Left lung (tissue), 10 donors: ENCODE data around the gene NDUFS7. TPM values are rescaled to one million over a fixed set of nuclear protein-coding genes. Genes with fewer than 3 reads are reported as not detected.

Experiments
- ATAC-seq: fragments of 200-7000 bp; cut with Tn5 transposase; one replicate; pipeline ENCODE4 v1.9.1; 2020; ENCODE audit warnings: moderate library complexity
- DNase-seq, 4 donors: peaks; one replicate each; pipeline ENCODE4 v3.0.0-alpha.2; 2013 to 2020
- H3K27ac ChIP-seq, 2 donors: fragments of 200-600 bp; sonication (generic) in 1 of 2; one replicate each; pipeline versions ENCODE4 v1.5.0 to v1.8.0; 2020 to 2021
- H3K27me3 ChIP-seq, 2 donors: fragments of 200-600 bp; sonication (generic) in 1 of 2; one replicate each; pipeline versions ENCODE4 v1.5.0 to v1.8.0; 2020 to 2021
- H3K36me3 ChIP-seq, 2 donors: fragments of 200-600 bp; sonication (generic) in 1 of 2; one replicate each; pipeline versions ENCODE4 v1.5.0 to v1.8.0; 2020 to 2021
- H3K4me1 ChIP-seq, 2 donors: fragments of 200-600 bp; one replicate each; pipeline ENCODE4 v1.8.0; 2021
- H3K4me3 ChIP-seq, 2 donors: fragments of 200-600 bp; sonication (generic) in 1 of 2; one replicate each; pipeline versions ENCODE4 v1.5.0 to v1.8.0; 2020 to 2021; ENCODE audit warnings: mild to moderate bottlenecking in 1 of 2
- H3K9me3 ChIP-seq, 2 donors: fragments of 200-600 bp; sonication (generic) in 1 of 2; one replicate each; pipeline versions ENCODE4 v1.5.0 to v1.8.0; 2020 to 2021
- intact Hi-C, 2 donors: fragments of 100-400 bp; cut with DNase I; formaldehyde crosslinking; loops; one replicate each; pipeline versions ENCODE4 v1.11.2 to v1.14.2; 2022
- polyA plus RNA-seq, 6 donors: library from polyadenylated mRNA; unstranded; fragments of 120-200 nt; gene quantifications; one replicate each; pipeline ENCODE4 v1.2.1, GENCODE V29; 2013; ENCODE audit not compliant: insufficient read length in 6 of 6
- total RNA-seq, 2 donors: library from RNA; stranded (reverse); fragmentation: NEBNext Ultra II Directional; extraction: Animal tissue kit (Norgen Biotek cat#: 25700); gene quantifications; one replicate each; pipeline ENCODE4 v1.2.1, GENCODE V29; 2021
- TF ChIP-seq, protein P1 (sequence below), 2 donors: fragments of 200-600 bp; sonication (generic) in 1 of 2; IDR thresholded peaks; one replicate each; pipeline versions ENCODE4 v1.5.0 to v1.8.0; 2021; ENCODE audit warnings: antibody characterized with exemption in 2 of 2
- donor health status: DM: no; HTN: yes; CAD: no.
- donor health status: DM: no; HTN: no; CAD: no.

Gene NDUFS7
- total and polyA plus RNA-seq, 8 donors: 30.3 to 85.4 (median 42.0) TPM

GRCh38 chr19:1377965-1378785 lies 5.5 kb upstream of the NDUFS7 start:
- H3K27ac ChIP-seq: no peak overlapping the region
- intact Hi-C loops: no loop called here
- ATAC-seq (no peak), DNase-seq (peak in 1 of 4 donors; percentile 73)
- H3K36me3 ChIP-seq: peaks cover 0 to 34% of the 10 kb centered on the region in 2 donors
- H3K4me1 ChIP-seq: peaks cover 0 to 2% of the 10 kb centered on the region in 2 donors
- H3K9me3 ChIP-seq: no peaks in the 10 kb centered on the region
- TF ChIP-seq, protein P1, sequence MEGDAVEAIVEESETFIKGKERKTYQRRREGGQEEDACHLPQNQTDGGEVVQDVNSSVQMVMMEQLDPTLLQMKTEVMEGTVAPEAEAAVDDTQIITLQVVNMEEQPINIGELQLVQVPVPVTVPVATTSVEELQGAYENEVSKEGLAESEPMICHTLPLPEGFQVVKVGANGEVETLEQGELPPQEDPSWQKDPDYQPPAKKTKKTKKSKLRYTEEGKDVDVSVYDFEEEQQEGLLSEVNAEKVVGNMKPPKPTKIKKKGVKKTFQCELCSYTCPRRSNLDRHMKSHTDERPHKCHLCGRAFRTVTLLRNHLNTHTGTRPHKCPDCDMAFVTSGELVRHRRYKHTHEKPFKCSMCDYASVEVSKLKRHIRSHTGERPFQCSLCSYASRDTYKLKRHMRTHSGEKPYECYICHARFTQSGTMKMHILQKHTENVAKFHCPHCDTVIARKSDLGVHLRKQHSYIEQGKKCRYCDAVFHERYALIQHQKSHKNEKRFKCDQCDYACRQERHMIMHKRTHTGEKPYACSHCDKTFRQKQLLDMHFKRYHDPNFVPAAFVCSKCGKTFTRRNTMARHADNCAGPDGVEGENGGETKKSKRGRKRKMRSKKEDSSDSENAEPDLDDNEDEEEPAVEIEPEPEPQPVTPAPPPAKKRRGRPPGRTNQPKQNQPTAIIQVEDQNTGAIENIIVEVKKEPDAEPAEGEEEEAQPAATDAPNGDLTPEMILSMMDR (IDR thresholded peaks at IDR 0.05): no peak
- no peak overlapping the region for H3K4me3 ChIP-seq
- no peaks in the 10 kb centered on the region for H3K27me3 ChIP-seq

GRCh38 chr19:1379126-1379905 lies 4.4 kb upstream of the NDUFS7 start:
- Histone ChIP-seq H3K9me3 (no peaks in the 10 kb centered on the region), H3K4me3 (no peak overlapping the region), H3K4me1 (peaks cover 0 to 7% of the 10 kb centered on the region in 2 donors), H3K27me3 (no peaks in the 10 kb centered on the region), H3K36me3 (peaks cover 0 to 23% of the 10 kb centered on the region in 2 donors), H3K27ac (no peak overlapping the region)
- ATAC-seq: no peak
- TF ChIP-seq, protein P1 (IDR thresholded peaks at IDR 0.05): no peak
- intact Hi-C loops: no loop called here
- peak in 1 of 4 donors; percentile 67 for DNase-seq

GRCh38 chr19:1379961-1380489 lies 3.7 kb upstream of the NDUFS7 start:
- TF ChIP-seq, protein P1 (IDR thresholded peaks at IDR 0.05): no peak
- intact Hi-C loops: no loop called here
- ATAC-seq (no peak), DNase-seq (peak in 1 of 4 donors; percentile 41)
- Histone ChIP-seq H3K27ac (no peak overlapping the region), H3K9me3 (no peaks in the 10 kb centered on the region), H3K4me1 (peaks cover 7 to 14% of the 10 kb centered on the region in 2 donors), H3K36me3 (peaks cover 0 to 20% of the 10 kb centered on the region in 2 donors), H3K4me3 (no peak overlapping the region), H3K27me3 (no peaks in the 10 kb centered on the region)

- Histone ChIP-seq H3K36me3 (peaks cover 0 to 18% of the 10 kb centered on the region in 2 donors), H3K9me3 (no peaks in the 10 kb centered on the region), H3K27me3 (no peaks in the 10 kb centered on the region), H3K4me1 (peaks cover 9 to 24% of the 10 kb centered on the region in 2 donors), H3K27ac (no peak overlapping the region), H3K4me3 (no peak overlapping the region)
- intact Hi-C loops: no loop called here
- DNase-seq: no peak
- TF ChIP-seq, protein P1 (IDR thresholded peaks at IDR 0.05): no peak
- no peak for ATAC-seq
Measured at GRCh38 chr19:1382250-1382649, 1.5 kb upstream of the NDUFS7 start.

- Histone ChIP-seq H3K27me3 (no peaks in the 10 kb centered on the region), H3K4me3 (peak overlapping the region in 1 of 2 donors; percentile 98), H3K27ac (peak overlapping the region in 1 of 2 donors; percentile 88), H3K9me3 (no peaks in the 10 kb centered on the region), H3K36me3 (peaks cover 0 to 18% of the 10 kb centered on the region in 2 donors), H3K4me1 (peaks cover 9 to 24% of the 10 kb centered on the region in 2 donors)
- TF ChIP-seq, protein P1 (IDR thresholded peaks at IDR 0.05): no peak
- intact Hi-C loops: no loop called here
- no peak for DNase-seq
- ATAC-seq: no peak
Measured at GRCh38 chr19:1383017-1383311, 743 bp upstream of the NDUFS7 start.
